Activated CD4-positive, alpha-beta T cell treated with anti-CD3 and anti-CD28 coated beads, Interleukin-2, amount 10 ng/mL, durations not matched to agents 7 days and 5 days (primary cell): ENCODE measurements around the gene SEMA3D. TPM values are rescaled to one million over a fixed set of nuclear protein-coding genes. Genes with fewer than 3 reads are reported as not detected.

Experiments used
- CTCF ChIA-PET: fragments of 350-600 bp; sonication (Branson Sonifier 250); formaldehyde crosslinking; loops from one replicate; lab custom pipeline; 2021; ENCODE audit warnings: antibody characterized with exemption; lab: Charles Lee
- POLR2A ChIA-PET: fragments of 350-600 bp; sonication (Branson Sonifier 250); formaldehyde crosslinking; loops from one replicate; lab custom pipeline; 2021; ENCODE audit warnings: antibody characterized with exemption; lab: Charles Lee
- DNase-seq: peaks from one replicate; pipeline ENCODE4 v3.0.0-alpha.2; 2020
- H3K27ac Mint-ChIP-seq: one replicate; pipeline ENCODE4 v1.8.0; 2021; ENCODE audit warnings: mild to moderate bottlenecking, moderate library complexity, mixed read lengths
- H3K27me3 Mint-ChIP-seq: one replicate; pipeline ENCODE4 v1.8.0; 2021; ENCODE audit warnings: mixed read lengths
- H3K36me3 Mint-ChIP-seq: one replicate; pipeline ENCODE4 v1.8.0; 2021; ENCODE audit warnings: low read depth, mixed read lengths
- H3K4me1 Mint-ChIP-seq: one replicate; pipeline ENCODE4 v1.8.0; 2021; ENCODE audit warnings: mixed read lengths
- H3K4me3 Mint-ChIP-seq: one replicate; pipeline ENCODE4 v1.8.0; 2021; ENCODE audit warnings: mild to moderate bottlenecking, moderate library complexity, mixed read lengths
- H3K9me3 Mint-ChIP-seq: one replicate; pipeline ENCODE4 v1.8.0; 2021; ENCODE audit warnings: mixed read lengths
- total RNA-seq, 2 experiments: library from RNA; stranded (reverse); gene quantifications; one replicate each; pipeline ENCODE4 v1.2.3, GENCODE V29; 2021

SEMA3D gene
- total RNA-seq, 2 experiments from 2014 or later, result not detected

DNA sequence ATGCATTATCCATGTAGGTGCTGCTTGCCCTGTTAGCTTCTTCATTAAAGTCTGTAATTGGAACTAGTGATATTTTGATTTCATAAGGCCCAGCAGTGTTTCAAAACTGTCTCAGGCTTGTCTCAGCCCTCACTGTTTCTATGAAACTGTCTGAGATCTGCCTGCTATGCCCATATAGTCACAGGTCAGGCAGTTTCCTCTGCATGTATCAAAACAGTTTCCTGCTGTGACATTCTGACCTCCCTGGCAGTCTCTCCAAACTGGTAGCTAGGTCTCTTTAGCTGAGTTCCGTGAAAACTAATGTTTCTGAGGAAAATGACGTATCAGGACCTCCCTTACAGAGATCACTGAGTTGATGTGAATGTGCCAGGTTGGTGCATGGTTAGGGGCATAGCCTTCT lies 18.9 kb upstream of the SEMA3D start:
- no peaks in the 10 kb centered on the region for H3K9me3 Mint-ChIP-seq
- CTCF ChIA-PET, result no interaction called here
- no peak overlapping the region for H3K27ac Mint-ChIP-seq

DNA sequence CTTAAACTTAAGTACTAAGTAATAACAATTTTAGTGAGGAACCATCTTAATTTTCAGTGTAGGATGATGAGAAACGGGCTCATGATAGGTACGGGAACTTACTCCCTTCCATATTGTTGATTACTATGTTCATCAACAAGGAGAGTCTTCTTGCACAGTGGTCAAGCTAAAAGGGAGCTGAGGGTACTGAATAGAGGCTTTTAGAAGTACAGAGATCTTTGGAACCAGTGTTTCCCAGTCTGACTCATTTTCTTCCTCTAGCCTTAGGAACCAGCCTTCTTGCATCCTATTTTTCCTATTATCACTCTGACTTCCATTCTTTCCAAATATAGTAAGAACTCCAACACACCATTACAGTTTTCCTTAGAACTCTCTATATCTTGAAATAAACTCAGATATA lies 17.6 kb upstream of the SEMA3D start:
- H3K27ac Mint-ChIP-seq, result no peak overlapping the region
- CTCF ChIA-PET, result no interaction called here
- POLR2A ChIA-PET, result no interaction called here
- no peaks in the 10 kb centered on the region for H3K9me3 Mint-ChIP-seq
- DNase-seq, result no peak
- no peaks in the 10 kb centered on the region for H3K27me3 Mint-ChIP-seq
- H3K36me3 Mint-ChIP-seq, result no peaks in the 10 kb centered on the region
- H3K4me1 Mint-ChIP-seq, result no peaks in the 10 kb centered on the region
- no peak overlapping the region for H3K4me3 Mint-ChIP-seq

More for the DNA sequence above, 18.9 kb upstream of the SEMA3D start:
- no peak overlapping the region for H3K4me3 Mint-ChIP-seq
- H3K36me3 Mint-ChIP-seq, result no peaks in the 10 kb centered on the region
- POLR2A ChIA-PET, result no interaction called here
- no peaks in the 10 kb centered on the region for H3K27me3 Mint-ChIP-seq
- no peak for DNase-seq
- H3K4me1 Mint-ChIP-seq, result no peaks in the 10 kb centered on the region

DNA sequence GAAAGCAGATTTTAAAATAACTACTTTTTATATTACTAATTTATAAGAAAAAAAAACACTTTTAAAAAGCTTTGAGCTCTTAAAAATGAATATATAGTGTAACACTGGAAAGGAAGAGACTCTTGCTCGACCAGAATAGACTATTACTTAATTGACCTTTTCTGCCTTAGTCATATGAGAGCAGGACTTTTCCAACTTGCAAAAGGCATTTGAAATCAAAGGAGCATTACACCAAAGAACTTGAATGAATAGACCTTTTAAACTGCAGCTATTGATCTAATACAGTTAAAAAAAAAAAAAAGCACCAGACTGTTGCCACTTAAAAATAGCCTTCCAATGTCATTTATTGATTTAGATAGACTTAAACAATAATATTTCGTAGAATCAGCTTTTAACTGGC lies 17.2 kb upstream of the SEMA3D start:
- POLR2A ChIA-PET, result no interaction called here

DNA sequence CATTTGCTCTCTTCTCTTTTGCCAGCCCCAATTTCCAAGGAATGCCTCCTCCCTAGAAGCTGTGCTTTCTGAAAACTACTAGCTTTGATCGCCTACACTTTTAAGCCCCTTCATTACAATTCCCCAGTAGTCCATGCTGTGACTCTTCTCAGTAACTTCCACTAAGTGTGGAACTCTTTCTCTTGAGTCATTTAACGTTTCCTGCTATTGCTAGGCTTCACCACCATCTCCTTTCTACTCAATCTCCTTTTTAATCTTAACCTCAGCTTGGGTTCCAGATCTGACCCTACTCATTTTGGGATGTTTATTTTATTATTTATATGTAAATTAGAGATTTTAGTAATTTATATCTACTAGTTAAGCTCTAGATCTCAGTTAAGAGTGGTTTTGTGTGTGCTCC lies 14.4 kb upstream of the SEMA3D start:
- Mint-ChIP-seq H3K4me3 (no peak overlapping the region), H3K27me3 (no peaks in the 10 kb centered on the region), H3K4me1 (no peaks in the 10 kb centered on the region), H3K36me3 (no peaks in the 10 kb centered on the region), H3K27ac (no peak overlapping the region), H3K9me3 (no peaks in the 10 kb centered on the region)
- POLR2A ChIA-PET, result no interaction called here
- no peak for DNase-seq
- CTCF ChIA-PET, result no interaction called here

More for the DNA sequence above, 17.2 kb upstream of the SEMA3D start:
- CTCF ChIA-PET, result no interaction called here
- DNase-seq, result no peak
- no peak overlapping the region for H3K27ac Mint-ChIP-seq
- no peaks in the 10 kb centered on the region for H3K27me3 Mint-ChIP-seq
- no peaks in the 10 kb centered on the region for H3K9me3 Mint-ChIP-seq
- no peak overlapping the region for H3K4me3 Mint-ChIP-seq
- H3K36me3 Mint-ChIP-seq, result no peaks in the 10 kb centered on the region
- H3K4me1 Mint-ChIP-seq, result no peaks in the 10 kb centered on the region

DNA sequence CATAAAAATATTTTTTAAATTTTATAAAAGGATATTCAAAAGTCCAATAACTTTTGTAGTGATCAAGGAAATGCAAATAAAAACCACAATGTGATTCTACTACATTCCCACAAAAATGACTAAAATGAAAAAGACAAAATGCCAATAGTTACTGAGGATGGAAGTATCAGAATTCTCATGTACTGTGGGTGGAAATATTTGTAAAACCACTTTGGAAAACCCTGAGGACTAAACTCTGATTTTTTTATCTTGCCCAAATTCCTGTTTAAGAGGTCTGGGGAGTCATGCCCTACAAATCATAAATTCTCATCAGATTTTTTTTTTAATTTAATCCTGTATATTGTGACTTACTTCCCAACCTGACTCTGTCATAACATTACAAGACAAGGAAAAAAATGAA lies 9.8 kb upstream of the SEMA3D start:
- Mint-ChIP-seq H3K27me3 (no peaks in the 10 kb centered on the region), H3K4me3 (no peak overlapping the region), H3K36me3 (no peaks in the 10 kb centered on the region), H3K4me1 (no peaks in the 10 kb centered on the region), H3K9me3 (no peaks in the 10 kb centered on the region), H3K27ac (no peak overlapping the region)
- POLR2A ChIA-PET, result no interaction called here
- DNase-seq, result no peak
- CTCF ChIA-PET, result interaction anchor here (0.6 kb wide), 1 partner anchor 251 kb away, joined by 3 read pairs; no protein-coding TSS in a partner anchor

DNA sequence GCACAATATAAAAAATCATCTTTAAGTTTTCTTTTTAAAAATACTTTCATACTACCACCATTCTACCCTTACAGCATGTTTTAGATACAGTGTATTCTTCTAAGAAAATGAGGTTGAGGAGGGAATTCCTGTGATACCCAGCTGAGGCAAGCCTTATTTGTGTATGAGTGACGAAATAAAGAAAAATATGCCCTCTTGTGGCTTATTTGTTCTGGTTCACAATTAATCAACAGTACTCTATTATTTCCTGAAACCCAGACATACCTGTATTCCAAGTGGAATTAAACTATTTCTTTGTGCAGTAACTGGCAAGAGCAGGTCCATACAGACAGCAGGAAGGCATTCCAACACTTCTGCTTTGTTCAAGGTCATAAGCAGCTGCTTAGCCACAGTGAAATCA lies 4.5 kb upstream of the SEMA3D start:
- Mint-ChIP-seq H3K27ac (no peak overlapping the region), H3K27me3 (peaks cover 14% of the 10 kb centered on the region), H3K4me1 (no peaks in the 10 kb centered on the region), H3K36me3 (no peaks in the 10 kb centered on the region), H3K9me3 (no peaks in the 10 kb centered on the region), H3K4me3 (no peak overlapping the region)
- DNase-seq, result no peak
- CTCF ChIA-PET, result no interaction called here
- POLR2A ChIA-PET, result no interaction called here

DNA sequence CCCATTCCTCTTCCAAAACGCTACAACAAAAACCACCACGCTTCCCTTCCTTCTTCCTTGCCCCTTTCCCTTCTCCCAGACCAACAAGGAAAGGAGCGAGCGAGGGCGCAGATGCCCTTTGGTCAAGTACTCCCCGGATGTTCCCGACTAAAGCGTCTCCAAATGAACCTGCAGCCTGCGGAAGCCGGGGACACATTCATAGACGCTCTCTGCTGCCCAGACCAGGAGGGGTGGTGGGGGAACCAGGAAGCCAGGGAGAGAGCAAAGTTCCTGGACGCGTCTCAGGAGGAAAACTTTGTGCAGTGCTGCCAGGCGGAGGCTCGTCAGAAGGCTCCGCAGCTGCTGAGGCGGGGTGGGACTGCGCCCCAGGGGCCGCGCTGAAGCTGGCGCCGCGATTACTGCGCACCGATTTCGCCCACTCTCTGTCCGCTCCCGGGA lies 754 bp downstream of the SEMA3D start:
- POLR2A ChIA-PET, result no interaction called here
- H3K4me1 Mint-ChIP-seq, result peaks cover 4% of the 10 kb centered on the region
- DNase-seq, result no peak
- CTCF ChIA-PET, result no interaction called here
- no peaks in the 10 kb centered on the region for H3K36me3 Mint-ChIP-seq
- no peaks in the 10 kb centered on the region for H3K9me3 Mint-ChIP-seq
- H3K27ac Mint-ChIP-seq, result no peak overlapping the region
- no peak overlapping the region for H3K4me3 Mint-ChIP-seq
- H3K27me3 Mint-ChIP-seq, result peaks cover 34% of the 10 kb centered on the region

DNA sequence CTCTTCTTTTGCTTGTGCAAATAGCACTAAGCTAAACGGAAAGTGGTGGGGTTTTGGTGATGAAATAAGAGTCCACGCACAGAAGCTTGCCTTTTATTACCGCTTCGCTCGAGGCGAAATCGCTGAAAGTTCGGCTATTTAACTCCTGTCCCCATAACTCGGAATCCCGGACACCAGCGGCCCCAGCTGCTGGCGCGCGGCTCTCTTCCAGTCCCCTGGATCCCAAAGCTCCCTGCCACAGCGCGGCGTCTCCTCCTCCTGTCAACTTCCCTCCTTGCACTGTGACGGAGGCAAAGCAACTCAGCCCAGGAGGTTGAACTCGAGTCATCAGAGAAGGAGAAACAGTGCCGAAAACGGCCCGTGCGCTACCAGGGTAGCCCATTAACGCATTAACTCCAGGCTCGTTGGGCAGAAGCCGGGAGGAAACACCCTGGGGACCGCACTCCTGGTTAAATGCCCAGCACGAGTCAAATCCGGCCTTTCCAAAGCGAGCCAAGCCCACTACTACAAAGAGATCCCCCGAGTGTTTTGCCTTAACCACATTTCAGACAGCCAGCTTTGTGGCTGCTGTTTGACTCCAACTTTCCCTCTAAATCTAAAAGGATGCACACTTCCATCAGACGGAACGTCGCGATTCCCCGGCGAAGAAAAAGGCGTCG lies 1.3 kb downstream of the SEMA3D start:
- Mint-ChIP-seq H3K9me3 (peaks cover 3% of the 10 kb centered on the region), H3K27ac (no peak overlapping the region)

DNA sequence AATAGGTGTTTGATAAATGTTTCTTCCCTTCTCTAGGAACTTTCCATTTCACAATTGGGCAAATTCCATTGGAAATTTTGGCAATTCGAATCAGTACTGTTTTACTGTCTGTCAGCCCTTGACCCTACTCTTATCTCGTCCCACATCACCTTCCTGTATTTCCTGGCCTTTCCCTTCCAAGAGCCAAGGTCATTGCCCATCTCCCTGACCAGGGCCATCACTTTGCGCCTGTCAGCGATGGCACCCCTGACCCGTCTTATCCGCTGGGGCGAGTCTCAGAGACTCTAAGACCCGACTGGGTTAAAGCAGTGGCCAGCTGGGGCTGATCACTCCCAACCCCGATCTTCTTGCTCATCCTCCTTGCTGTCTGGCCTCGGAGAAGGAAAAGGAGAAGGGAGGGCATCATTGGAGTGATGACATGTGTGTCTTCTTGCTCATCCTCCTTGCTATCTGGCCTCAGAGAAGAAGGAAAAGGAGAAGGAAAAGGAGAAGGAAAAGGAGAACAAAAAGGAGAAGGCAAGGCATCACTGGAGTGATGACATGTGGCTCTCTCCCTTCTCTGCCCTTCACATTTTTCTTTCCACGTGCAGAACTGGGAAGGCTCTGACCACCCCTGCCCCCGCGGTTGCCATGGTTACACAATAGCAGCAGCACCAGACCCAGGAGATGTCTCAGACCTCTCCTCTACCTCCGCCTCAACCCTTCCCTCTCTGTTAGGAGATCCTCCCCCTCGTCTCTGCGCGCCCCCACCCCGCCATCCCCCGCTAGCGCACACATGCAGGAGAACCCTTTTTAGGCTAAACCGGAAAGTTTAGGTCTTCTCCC lies 2.0 kb downstream of the SEMA3D start:
- H3K4me3 Mint-ChIP-seq, result no peak overlapping the region
- H3K36me3 Mint-ChIP-seq, result no peaks in the 10 kb centered on the region
- H3K4me1 Mint-ChIP-seq, result peaks cover 4% of the 10 kb centered on the region
- ChIA-PET POLR2A (no interaction called here), CTCF (no interaction called here)
- H3K27ac Mint-ChIP-seq, result no peak overlapping the region
- DNase-seq, result no peak
- H3K9me3 Mint-ChIP-seq, result peaks cover 4% of the 10 kb centered on the region
- H3K27me3 Mint-ChIP-seq, result peaks cover 34% of the 10 kb centered on the region

More for the DNA sequence above, 1.3 kb downstream of the SEMA3D start:
- DNase-seq, result no peak
- no peak overlapping the region for H3K4me3 Mint-ChIP-seq
- ChIA-PET CTCF (no interaction called here), POLR2A (no interaction called here)
- H3K27me3 Mint-ChIP-seq, result peaks cover 34% of the 10 kb centered on the region
- peaks cover 4% of the 10 kb centered on the region for H3K4me1 Mint-ChIP-seq
- H3K36me3 Mint-ChIP-seq, result no peaks in the 10 kb centered on the region

DNA sequence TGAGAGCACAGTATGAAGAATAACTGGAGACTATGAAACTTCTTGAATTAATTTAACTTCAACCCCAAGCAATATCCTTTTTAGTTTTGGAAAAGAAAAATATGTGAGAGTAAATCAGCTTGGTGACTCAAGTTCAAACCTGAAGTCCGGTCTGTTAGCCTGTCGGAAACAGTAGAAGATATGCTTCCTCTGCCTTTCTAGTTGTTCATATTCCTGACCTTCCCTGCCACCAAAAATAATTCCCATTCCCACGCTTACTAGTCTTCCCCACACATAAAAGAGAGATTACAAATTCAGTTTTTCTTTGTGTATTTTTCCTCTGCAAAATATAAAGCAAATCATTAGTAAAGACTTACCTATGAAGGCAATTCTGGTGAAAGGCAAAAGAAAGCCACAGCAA lies 3.6 kb downstream of the SEMA3D start:
- H3K4me3 Mint-ChIP-seq, result no peak overlapping the region
- H3K36me3 Mint-ChIP-seq, result no peaks in the 10 kb centered on the region
- H3K27ac Mint-ChIP-seq, result no peak overlapping the region
- ChIA-PET CTCF (no interaction called here), POLR2A (no interaction called here)
- peaks cover 9% of the 10 kb centered on the region for H3K9me3 Mint-ChIP-seq
- peaks cover 4% of the 10 kb centered on the region for H3K4me1 Mint-ChIP-seq
- peaks cover 32% of the 10 kb centered on the region for H3K27me3 Mint-ChIP-seq
- no peak for DNase-seq

DNA sequence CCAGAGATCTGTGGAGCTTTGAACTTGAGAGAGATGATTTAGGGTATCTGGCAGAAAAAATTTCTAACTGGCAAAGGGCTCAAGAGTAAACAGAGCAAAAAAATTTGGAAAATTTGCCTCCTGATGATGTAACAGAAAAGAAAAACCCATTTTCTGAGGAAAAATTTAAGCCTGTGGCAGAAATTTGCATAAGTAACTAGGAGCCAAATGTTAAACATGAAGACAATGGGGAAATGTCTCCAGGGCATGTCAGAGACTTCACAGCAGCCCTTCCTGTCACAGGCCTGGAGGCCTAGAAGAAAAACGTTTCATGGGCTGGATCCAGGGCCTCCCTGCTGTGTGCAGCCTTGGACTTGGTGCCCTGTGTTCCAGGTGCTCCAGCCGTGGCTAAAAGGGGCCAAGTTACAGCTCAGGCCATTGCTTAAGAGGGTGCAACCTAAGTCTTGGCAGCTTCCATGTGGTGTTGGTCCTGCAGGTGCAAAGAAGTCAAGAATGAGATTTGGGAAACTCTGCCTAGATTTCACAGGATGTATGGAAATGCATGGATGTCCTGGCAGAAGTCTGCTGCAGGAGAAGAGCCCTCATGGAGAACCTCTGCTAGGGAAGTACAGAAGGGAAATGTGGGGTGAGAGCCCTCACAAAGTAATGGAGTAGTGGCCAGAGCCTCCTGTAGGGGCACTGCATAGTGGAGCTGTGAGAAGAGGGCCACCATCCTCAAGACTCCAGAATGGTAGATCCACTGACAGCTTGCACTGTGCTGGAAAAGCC lies 8.1 kb downstream of the SEMA3D start:
- POLR2A ChIA-PET, result no interaction called here
- CTCF ChIA-PET, result no interaction called here
- H3K27ac Mint-ChIP-seq, result no peak overlapping the region

DNA sequence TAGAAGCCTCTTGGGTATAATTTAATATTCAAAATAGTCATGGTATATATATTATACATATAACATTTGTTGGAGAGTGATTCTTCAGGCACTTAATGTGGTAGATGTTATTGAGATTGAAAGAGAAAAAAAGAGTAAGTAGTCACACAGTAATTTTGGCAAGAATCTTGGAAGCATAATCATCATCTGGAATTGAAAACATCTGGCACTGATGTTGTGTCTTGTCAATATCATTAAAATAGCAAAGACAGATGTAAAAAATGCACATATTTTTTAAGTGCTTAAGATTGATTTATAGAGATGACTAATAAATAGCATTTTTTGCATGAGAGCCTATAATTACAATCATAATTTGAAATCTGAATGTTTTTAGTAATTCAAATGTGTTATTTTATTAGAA lies 9.5 kb downstream of the SEMA3D start:
- Mint-ChIP-seq H3K9me3 (peaks cover 13% of the 10 kb centered on the region), H3K27ac (no peak overlapping the region), H3K27me3 (no peaks in the 10 kb centered on the region), H3K36me3 (no peaks in the 10 kb centered on the region), H3K4me1 (no peaks in the 10 kb centered on the region), H3K4me3 (no peak overlapping the region)
- CTCF ChIA-PET, result no interaction called here
- POLR2A ChIA-PET, result no interaction called here
- DNase-seq, result no peak

More for the DNA sequence above, 8.1 kb downstream of the SEMA3D start:
- Mint-ChIP-seq H3K36me3 (no peaks in the 10 kb centered on the region), H3K27me3 (no peaks in the 10 kb centered on the region), H3K9me3 (peaks cover 13% of the 10 kb centered on the region), H3K4me1 (no peaks in the 10 kb centered on the region), H3K4me3 (no peak overlapping the region)
- no peak for DNase-seq

DNA sequence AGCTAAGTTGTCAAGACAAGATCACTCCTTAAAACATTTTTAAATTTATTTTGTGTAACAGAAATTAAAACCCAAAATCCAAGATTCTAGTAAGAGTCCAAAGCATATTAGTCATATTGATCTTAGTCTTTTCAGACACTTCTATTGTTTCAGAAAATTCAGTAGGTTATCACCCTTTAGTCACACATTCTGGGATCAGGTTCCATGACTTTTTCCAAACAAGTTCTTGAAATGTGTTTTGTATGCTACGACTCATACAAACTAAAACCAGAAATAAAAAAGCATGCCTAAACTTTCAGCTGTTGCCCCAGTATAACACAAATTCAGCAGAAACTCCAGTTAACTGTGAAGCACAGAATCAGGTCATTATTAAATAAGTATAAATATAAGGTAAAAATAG lies 10.7 kb downstream of the SEMA3D start:
- H3K9me3 Mint-ChIP-seq, result peaks cover 13% of the 10 kb centered on the region
- DNase-seq, result no peak
- CTCF ChIA-PET, result no interaction called here
- no peaks in the 10 kb centered on the region for H3K4me1 Mint-ChIP-seq
- POLR2A ChIA-PET, result no interaction called here
- H3K27ac Mint-ChIP-seq, result no peak overlapping the region
- no peaks in the 10 kb centered on the region for H3K27me3 Mint-ChIP-seq
- no peaks in the 10 kb centered on the region for H3K36me3 Mint-ChIP-seq
- no peak overlapping the region for H3K4me3 Mint-ChIP-seq
